ENCODE data around the gene VTI1A. TPM values are rescaled to one million over a fixed set of nuclear protein-coding genes. Genes with fewer than 3 reads are reported as not detected.

Gene VTI1A
- total and polyA plus RNA-seq, 2 of the 8 experiments (the other 6 are each of a cell fraction or from before 2014, with no cell fraction given) = 6.0 to 20.0 TPM

- POLR2A ChIA-PET (ENCODE audit: partially characterized antibody) = no interaction called here
- Histone ChIP-seq H4K91ac (replicated peaks; ENCODE audit: insufficient read length, low read length) (no peak overlapping the region), H3K23me2 (ENCODE audit: low read depth, low read length) (no peaks in the 10 kb centered on the region), H3K9me3 (ENCODE audit: insufficient read depth in 2 of 2, low read depth in 1 of 2, low read length in 1 of 2) (no peaks in the 10 kb centered on the region), H3K27ac (ENCODE audit: low read depth, low read length) (no peak overlapping the region), H3K79me2 (ENCODE audit: control insufficient read depth in 1 of 2, insufficient read depth in 2 of 2, low read length in 2 of 2) (no peaks in the 10 kb centered on the region), H3K18ac (ENCODE audit: extremely low read depth, low read length) (no peak overlapping the region), H3K79me1 (ENCODE audit: low read depth, low read length) (no peaks in the 10 kb centered on the region), H3K4ac (replicated peaks; ENCODE audit: insufficient read length, low read depth, low read length) (no peak overlapping the region), H3K14ac (ENCODE audit: insufficient read length) (no peak overlapping the region), H3K9ac (replicated peaks in 1 of 4; ENCODE audit: extremely low read depth in 1 of 4, low read depth in 3 of 4, low read length in 3 of 4) (no peak overlapping the region), H3K4me3 (ENCODE audit: extremely low read depth in 1 of 4, insufficient read depth in 2 of 4, low read depth in 3 of 4, low read length in 4 of 4) (no peak overlapping the region), H3K27me3 (replicated peaks in 1 of 4; ENCODE audit: control insufficient read depth in 3 of 4, extremely low read depth in 1 of 4, insufficient read depth in 3 of 4, low read length in 3 of 4) (no peaks in the 10 kb centered on the region), H2BK5ac (ENCODE audit: low read depth, low read length) (no peak overlapping the region), H4K8ac (ENCODE audit: extremely low read depth, insufficient read depth, low read length) (no peak overlapping the region), H3K4me2 (ENCODE audit: insufficient read depth in 1 of 2, low read depth in 2 of 2, low read length in 2 of 2) (no peak overlapping the region), H3K36me3 (ENCODE audit: control insufficient read depth in 2 of 4, insufficient read depth in 4 of 4, low read length in 3 of 4) (no peaks in the 10 kb centered on the region), H2BK20ac (ENCODE audit: low read length) (no peak overlapping the region), H2BK12ac (ENCODE audit: low read depth, low read length) (no peak overlapping the region), H2AFZ (ENCODE audit: low read length) (no peak overlapping the region), H3K4me1 (replicated peaks in 1 of 4; ENCODE audit: control insufficient read depth in 3 of 4, insufficient read depth in 4 of 4, low read length in 3 of 4) (peaks cover 0 to 8% (median 1%) of the 10 kb centered on the region in 4 experiments; a peak in 3 of 7 replicates), H4K20me1 (replicated peaks in 1 of 2; ENCODE audit: control insufficient read depth in 1 of 2, insufficient read depth in 2 of 2, low read length in 2 of 2) (no peaks in the 10 kb centered on the region), H3K56ac (replicated peaks; ENCODE audit: insufficient read length, low read depth, low read length) (no peak overlapping the region), H2BK15ac (ENCODE audit: low read length) (no peak overlapping the region), H2BK120ac (replicated peaks; ENCODE audit: low read depth, low read length) (no peak overlapping the region), H2AK5ac (ENCODE audit: low read depth, low read length) (no peak overlapping the region), H3K23ac (ENCODE audit: insufficient read length) (no peak overlapping the region), H4K5ac (ENCODE audit: insufficient read length, low read depth, low read length) (no peak overlapping the region)
- 97% methylated on average over 3 of the region's 3 CpGs; no CpG with 5 or more reads in 1 of the 2 experiments for WGBS, 2 experiments (ENCODE audit: extremely low coverage in 1 of 2, insufficient coverage in 1 of 2, insufficient read length in 1 of 2, insufficient replicate concordance in 2 of 2, low coverage in 1 of 2, low lambda C conversion rate in 2 of 2, missing lambda C conversion rate in 1 of 2)
- CTCF ChIA-PET (ENCODE audit: partially characterized antibody) = no interaction called here
- no peak for TF ChIP-seq KDM4A (IDR thresholded peaks at IDR 0.05; ENCODE audit: low read depth, low read length, severe bottlenecking)
- DNase-seq (ENCODE audit: low read depth in 1 of 2, low spot score in 2 of 2) = no peak
- no peak for FAIRE-seq
These were observed 206.8 kb downstream of the VTI1A start for GRCh38 chr10:112653851-112654250.
